A673 (cell line): ENCODE data around the gene CEP192. TPM values are rescaled to one million over a fixed set of nuclear protein-coding genes. Genes with fewer than 3 reads are reported as not detected.

Source experiments
- Bru-seq: library from RNA; stranded (reverse); fragments of 400-500 nt; gene quantifications from one replicate; lab custom pipeline; 2021; lab: Mats Ljungman, UMichigan
- BruChase-seq, 2 experiments: library from RNA; stranded (reverse); fragments of 400-500 nt; gene quantifications; one replicate each; lab custom pipeline; 2021; lab: Mats Ljungman, UMichigan
- BruUV-seq: library from RNA; stranded (reverse); fragments of 400-500 nt; replicated peaks from 2 replicates; lab custom pipeline; 2021; lab: Mats Ljungman, UMichigan
- CTCF ChIA-PET: fragments of 300-600 bp; sonication (Branson Sonifier 250); formaldehyde crosslinking; loops from one replicate; lab custom pipeline; 2022; ENCODE audit warnings: antibody characterized with exemption; lab: Charles Lee
- POLR2A ChIA-PET: fragments of 300-600 bp; sonication (Branson Sonifier 250); formaldehyde crosslinking; loops from one replicate; lab custom pipeline; 2022; ENCODE audit warnings: antibody characterized with exemption; ENCODE audit not compliant: low non-redundant PET; lab: Charles Lee
- DNase-seq: peaks from one replicate; pipeline ENCODE4 v3.0.0-alpha.2; 2015; ENCODE audit warnings: low spot score
- H3K27ac ChIP-seq: fragments of 200-600 bp; sonication (generic); 2 replicates; pipeline ENCODE4 v1.5.1; 2016; ENCODE audit warnings: mixed run types, low read depth, mild to moderate bottlenecking, mixed read lengths, antibody characterized with exemption, low read length; ENCODE audit not compliant: poor library complexity, severe bottlenecking
- H3K27me3 ChIP-seq: fragments of 200-600 bp; sonication (generic); replicated peaks from 2 replicates; pipeline ENCODE4 v1.6.1; 2017; ENCODE audit warnings: mixed run types, low read depth, mild to moderate bottlenecking, mixed read lengths, antibody characterized with exemption, low read length; ENCODE audit not compliant: insufficient read depth, poor library complexity
- H3K36me3 ChIP-seq: fragments of 200-600 bp; sonication (generic); 2 replicates; pipeline ENCODE4 v1.6.1; 2016; ENCODE audit warnings: mixed run types, mild to moderate bottlenecking, mixed read lengths, antibody characterized with exemption, low read length; ENCODE audit not compliant: insufficient read depth, poor library complexity, severe bottlenecking
- H3K4me1 ChIP-seq: fragments of 200-600 bp; sonication (generic); 2 replicates; pipeline ENCODE4 v1.6.1; 2017; ENCODE audit warnings: mixed run types, mild to moderate bottlenecking, mixed read lengths, antibody characterized with exemption, low read length; ENCODE audit not compliant: insufficient read depth, poor library complexity, severe bottlenecking
- H3K4me3 ChIP-seq: fragments of 200-600 bp; sonication (generic); 2 replicates; pipeline ENCODE4 v1.5.1; 2016; ENCODE audit warnings: low read depth, mixed run types, mild to moderate bottlenecking, mixed read lengths, low read length; ENCODE audit not compliant: poor library complexity, severe bottlenecking
- H3K9me3 ChIP-seq: fragments of 200-600 bp; sonication (generic); 2 replicates; pipeline ENCODE4 v1.6.1; 2016; ENCODE audit warnings: mixed run types, low read depth, mild to moderate bottlenecking, mixed read lengths, antibody characterized with exemption, low read length; ENCODE audit not compliant: poor library complexity, severe bottlenecking
- EZH2 ChIP-seq: fragments of 200-600 bp; sonication (generic); IDR thresholded peaks from 2 replicates; pipeline ENCODE4 v1.6.1; 2017; ENCODE audit warnings: borderline replicate concordance, low read depth, mild to moderate bottlenecking, mixed read lengths, antibody characterized with exemption, low read length; ENCODE audit not compliant: poor library complexity, severe bottlenecking
- intact Hi-C: fragments of 100-400 bp; cut with micrococcal nuclease; formaldehyde crosslinking; loops from one replicate; pipeline ENCODE4 v1.10.0; 2022; ENCODE audit not compliant: unreplicated experiment
- long read RNA-seq: library from polyadenylated mRNA; stranded (forward); transcript quantifications from one replicate; pipeline ENCODE4 v2.0.0, GENCODE V29; 2022
- total RNA-seq: library from RNA; stranded (reverse); gene quantifications from 2 replicates; pipeline ENCODE4 v1.2.3, GENCODE V29; 2021
- TF ChIP-seq, protein P1 (sequence below): fragments of 300-800, 200-600 bp; sonication (generic); conservative IDR thresholded peaks from 2 replicates; pipeline ENCODE4 v1.5.1; 2017; ENCODE audit warnings: low read depth, mild to moderate bottlenecking, antibody characterized with exemption, low read length, moderate library complexity, mixed read lengths

The CEP192 gene, protein sequence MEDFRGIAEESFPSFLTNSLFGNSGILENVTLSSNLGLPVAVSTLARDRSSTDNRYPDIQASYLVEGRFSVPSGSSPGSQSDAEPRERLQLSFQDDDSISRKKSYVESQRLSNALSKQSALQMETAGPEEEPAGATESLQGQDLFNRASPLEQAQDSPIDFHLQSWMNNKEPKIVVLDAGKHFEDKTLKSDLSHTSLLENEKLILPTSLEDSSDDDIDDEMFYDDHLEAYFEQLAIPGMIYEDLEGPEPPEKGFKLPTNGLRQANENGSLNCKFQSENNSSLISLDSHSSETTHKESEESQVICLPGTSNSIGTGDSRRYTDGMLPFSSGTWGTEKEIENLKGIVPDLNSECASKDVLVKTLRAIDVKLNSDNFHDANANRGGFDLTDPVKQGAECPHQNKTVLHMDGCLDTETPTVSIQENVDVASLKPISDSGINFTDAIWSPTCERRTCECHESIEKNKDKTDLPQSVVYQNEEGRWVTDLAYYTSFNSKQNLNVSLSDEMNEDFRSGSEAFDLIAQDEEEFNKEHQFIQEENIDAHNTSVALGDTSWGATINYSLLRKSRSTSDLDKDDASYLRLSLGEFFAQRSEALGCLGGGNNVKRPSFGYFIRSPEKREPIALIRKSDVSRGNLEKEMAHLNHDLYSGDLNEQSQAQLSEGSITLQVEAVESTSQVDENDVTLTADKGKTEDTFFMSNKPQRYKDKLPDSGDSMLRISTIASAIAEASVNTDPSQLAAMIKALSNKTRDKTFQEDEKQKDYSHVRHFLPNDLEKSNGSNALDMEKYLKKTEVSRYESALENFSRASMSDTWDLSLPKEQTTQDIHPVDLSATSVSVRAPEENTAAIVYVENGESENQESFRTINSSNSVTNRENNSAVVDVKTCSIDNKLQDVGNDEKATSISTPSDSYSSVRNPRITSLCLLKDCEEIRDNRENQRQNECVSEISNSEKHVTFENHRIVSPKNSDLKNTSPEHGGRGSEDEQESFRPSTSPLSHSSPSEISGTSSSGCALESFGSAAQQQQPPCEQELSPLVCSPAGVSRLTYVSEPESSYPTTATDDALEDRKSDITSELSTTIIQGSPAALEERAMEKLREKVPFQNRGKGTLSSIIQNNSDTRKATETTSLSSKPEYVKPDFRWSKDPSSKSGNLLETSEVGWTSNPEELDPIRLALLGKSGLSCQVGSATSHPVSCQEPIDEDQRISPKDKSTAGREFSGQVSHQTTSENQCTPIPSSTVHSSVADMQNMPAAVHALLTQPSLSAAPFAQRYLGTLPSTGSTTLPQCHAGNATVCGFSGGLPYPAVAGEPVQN (N-terminal part only)
- 46.4 and 50.2 TPM in 2 replicates for total RNA-seq
- percentile 93 among the genes with signal in this experiment for Bru-seq, nascent RNA
- BruChase-seq, experiment 1, labeled RNA remaining after a 2-hour chase: percentile 94 among the genes with signal in this experiment
- BruChase-seq, experiment 2, labeled RNA remaining after a 6-hour chase: percentile 92 among the genes with signal in this experiment
- long read RNA-seq, full-length matches to known transcripts: 1 of 12 reads
- long read RNA-seq, partial matches to known transcripts: 7 of 12 reads
- long read RNA-seq, other reads (novel, unspliced or antisense): 4 of 12 reads

DNA sequence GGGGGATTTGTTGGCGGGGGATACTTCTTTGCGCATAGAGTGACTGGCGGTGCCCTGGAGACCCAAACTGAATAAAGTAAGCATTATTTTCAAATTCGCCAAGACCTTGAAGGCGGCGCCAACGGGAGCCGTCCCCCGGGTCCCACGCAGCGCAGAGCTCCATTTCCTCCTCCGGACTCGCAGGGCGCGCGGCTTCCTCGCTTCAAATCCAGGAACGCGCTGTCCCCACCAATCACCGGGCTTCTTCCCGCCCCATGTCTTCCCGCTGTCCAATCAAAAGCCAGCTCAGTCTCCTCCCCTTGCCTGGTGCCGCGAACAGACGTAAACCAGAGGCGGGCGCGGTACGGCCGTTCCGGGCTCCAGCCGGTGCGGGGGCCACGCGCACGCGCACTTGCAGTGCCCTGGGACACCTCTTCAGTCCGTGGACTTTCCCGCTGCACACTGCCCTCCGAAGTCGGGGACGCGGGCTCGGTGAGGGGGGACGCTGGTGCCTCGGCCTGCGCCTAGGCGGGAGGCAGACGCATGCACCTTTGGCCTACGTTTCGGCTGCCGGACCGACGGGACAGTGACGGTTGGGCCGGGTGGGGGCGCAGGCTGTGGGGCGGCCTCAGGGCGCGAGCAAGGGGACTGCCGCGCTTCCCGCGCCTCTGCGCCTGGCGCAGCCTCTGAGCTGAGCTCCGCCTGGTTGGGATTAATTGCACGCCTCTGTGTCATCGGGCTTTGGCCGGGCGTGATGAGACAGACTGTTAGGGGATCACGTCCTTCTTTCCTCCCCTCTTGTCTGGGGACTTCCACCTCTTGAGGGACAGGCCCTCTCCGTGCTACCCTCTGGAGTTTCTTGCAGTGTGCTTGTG, at the start of gene CEP192:
TSS of gene CEP192 (plus strand) at position 396 of the 854 bp plus-strand sequence. CDS start 8,063 bp downstream, outside the sequence.
- intact Hi-C loops: no loop called here
- TF ChIP-seq, protein P1, sequence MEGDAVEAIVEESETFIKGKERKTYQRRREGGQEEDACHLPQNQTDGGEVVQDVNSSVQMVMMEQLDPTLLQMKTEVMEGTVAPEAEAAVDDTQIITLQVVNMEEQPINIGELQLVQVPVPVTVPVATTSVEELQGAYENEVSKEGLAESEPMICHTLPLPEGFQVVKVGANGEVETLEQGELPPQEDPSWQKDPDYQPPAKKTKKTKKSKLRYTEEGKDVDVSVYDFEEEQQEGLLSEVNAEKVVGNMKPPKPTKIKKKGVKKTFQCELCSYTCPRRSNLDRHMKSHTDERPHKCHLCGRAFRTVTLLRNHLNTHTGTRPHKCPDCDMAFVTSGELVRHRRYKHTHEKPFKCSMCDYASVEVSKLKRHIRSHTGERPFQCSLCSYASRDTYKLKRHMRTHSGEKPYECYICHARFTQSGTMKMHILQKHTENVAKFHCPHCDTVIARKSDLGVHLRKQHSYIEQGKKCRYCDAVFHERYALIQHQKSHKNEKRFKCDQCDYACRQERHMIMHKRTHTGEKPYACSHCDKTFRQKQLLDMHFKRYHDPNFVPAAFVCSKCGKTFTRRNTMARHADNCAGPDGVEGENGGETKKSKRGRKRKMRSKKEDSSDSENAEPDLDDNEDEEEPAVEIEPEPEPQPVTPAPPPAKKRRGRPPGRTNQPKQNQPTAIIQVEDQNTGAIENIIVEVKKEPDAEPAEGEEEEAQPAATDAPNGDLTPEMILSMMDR: no peak; the same call in 1 of the 2 replicates
- TF ChIP-seq EZH2: no peak
- peak within 1 kb of the TSS; percentile 70 for H3K4me3 ChIP-seq

DNA sequence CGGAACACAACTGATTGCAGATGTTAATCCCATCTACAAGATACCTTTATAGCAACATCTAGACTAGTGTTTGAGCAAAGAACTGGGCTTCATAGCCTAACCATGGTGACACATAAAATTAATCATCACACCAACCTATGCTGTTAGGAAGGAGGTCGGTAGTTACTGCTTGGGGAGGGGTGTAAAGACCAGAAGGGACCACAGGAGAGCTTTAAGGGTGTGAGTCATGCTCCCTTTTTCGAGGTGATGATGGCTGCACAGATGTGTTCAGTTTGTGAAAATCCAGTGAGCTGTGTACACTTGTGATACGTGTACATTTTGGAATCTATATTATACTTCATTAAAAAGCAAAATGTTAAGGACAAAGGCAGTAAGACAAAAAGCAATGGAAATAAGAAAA, 47.9 kb upstream of the CEP192 start:
- ChIA-PET POLR2A (no interaction called here), CTCF (no interaction called here)
- H3K4me1 ChIP-seq: peaks cover 6% of the 10 kb centered on the region
- H3K9me3 ChIP-seq: no peaks in the 10 kb centered on the region
- no peak for DNase-seq
- H3K27me3 ChIP-seq: no peaks in the 10 kb centered on the region
- no peaks in the 10 kb centered on the region for H3K36me3 ChIP-seq
- no peak overlapping the region for H3K27ac ChIP-seq
- no peak for TF ChIP-seq EZH2
- TF ChIP-seq, protein P1: no peak
- intact Hi-C loops: no loop called here
- no peak overlapping the region for H3K4me3 ChIP-seq
- BruUV-seq: no TSS peak

More for the DNA sequence above, at the start of gene CEP192:
- peak within 1 kb of the TSS; percentile 83 for H3K27ac ChIP-seq
- ChIA-PET CTCF (interaction anchor here (1.1 kb wide), 1 partner anchor 168 kb away, joined by 4 read pairs; no protein-coding TSS in a partner anchor), POLR2A (interaction anchor here (0.6 to 0.8 kb wide), 5 partner anchors 46 to 644 kb away, joined by 3 to 5 read pairs (median 3); no protein-coding TSS in a partner anchor)
- H3K9me3 ChIP-seq: no peaks in the 10 kb centered on the region
- H3K36me3 ChIP-seq: peaks cover 14% of the 10 kb centered on the region
- no TSS peak for BruUV-seq
- H3K4me1 ChIP-seq: peaks cover 19% of the 10 kb centered on the region
- no peaks in the 10 kb centered on the region for H3K27me3 ChIP-seq
- DNase-seq: peak; percentile 99
